Mucosa of rectum (tissue), 2 donors: Measurements from ENCODE around the gene REC114.
"Not testable (repeated sequence)": the region's sequence is repeated elsewhere in the genome, so short reads cannot be mapped to it uniquely, and the experiment has no call there.

ENCODE experiments used
- H3K27ac ChIP-seq, 2 donors: one replicate each; pipeline ENCODE4 v1.7.0; 2013; ENCODE audit warnings: inconsistent platforms in 2 of 2, low read depth in 2 of 2, low read length in 2 of 2
- H3K27me3 ChIP-seq, 2 donors: one replicate each; pipeline ENCODE4 v1.7.0; 2013; ENCODE audit warnings: low read length in 2 of 2; ENCODE audit not compliant: control insufficient read depth in 2 of 2, insufficient read depth in 2 of 2
- H3K36me3 ChIP-seq, 2 donors: one replicate each; pipeline ENCODE4 v1.7.0; 2013; ENCODE audit warnings: low read length in 2 of 2; ENCODE audit not compliant: control insufficient read depth in 2 of 2, insufficient read depth in 2 of 2
- H3K4me1 ChIP-seq, 2 donors: one replicate each; pipeline ENCODE4 v1.7.0; 2013; ENCODE audit warnings: low read length in 2 of 2, mild to moderate bottlenecking in 1 of 2; ENCODE audit not compliant: control insufficient read depth in 2 of 2, insufficient read depth in 2 of 2
- H3K4me3 ChIP-seq, 2 donors: one replicate each; pipeline ENCODE4 v1.7.0; 2013; ENCODE audit warnings: low read length in 2 of 2
- H3K9ac ChIP-seq, 2 donors: one replicate each; pipeline ENCODE4 v1.7.0; 2013; ENCODE audit warnings: low read length in 2 of 2, low read depth in 1 of 2, mild to moderate bottlenecking in 1 of 2
- H3K9me3 ChIP-seq, 2 donors: one replicate each; pipeline ENCODE4 v1.7.0; 2013; ENCODE audit warnings: low read length in 2 of 2; ENCODE audit not compliant: control insufficient read depth in 2 of 2
- donor health status: healthy.
- donor health status: Normal muscosa, but diverticular disease.

REC114 gene

GRCh38 chr15:73571346-73571745 is 128.4 kb downstream of the REC114 start:
- Histone ChIP-seq H3K36me3 (peaks cover 50 to 65% of the 10 kb centered on the region in 2 donors), H3K27me3 (no peaks in the 10 kb centered on the region), H3K4me1 (peaks cover 16 to 39% of the 10 kb centered on the region in 2 donors), H3K9me3 (no peaks in the 10 kb centered on the region), H3K9ac (no peak overlapping the region), H3K4me3 (no peak overlapping the region), H3K27ac (peak overlapping the region in 1 of 2 donors; percentile 52)

- Histone ChIP-seq H3K4me3 (no peak overlapping the region), H3K9me3 (no peaks in the 10 kb centered on the region), H3K36me3 (peaks cover 46 to 65% of the 10 kb centered on the region in 2 donors), H3K4me1 (peaks cover 16 to 42% of the 10 kb centered on the region in 2 donors), H3K27ac (peak overlapping the region; percentile 76 to 77), H3K9ac (no peak overlapping the region), H3K27me3 (no peaks in the 10 kb centered on the region)
Observed at GRCh38 chr15:73572296-73572695, 129.3 kb downstream of the REC114 start.

DNA sequence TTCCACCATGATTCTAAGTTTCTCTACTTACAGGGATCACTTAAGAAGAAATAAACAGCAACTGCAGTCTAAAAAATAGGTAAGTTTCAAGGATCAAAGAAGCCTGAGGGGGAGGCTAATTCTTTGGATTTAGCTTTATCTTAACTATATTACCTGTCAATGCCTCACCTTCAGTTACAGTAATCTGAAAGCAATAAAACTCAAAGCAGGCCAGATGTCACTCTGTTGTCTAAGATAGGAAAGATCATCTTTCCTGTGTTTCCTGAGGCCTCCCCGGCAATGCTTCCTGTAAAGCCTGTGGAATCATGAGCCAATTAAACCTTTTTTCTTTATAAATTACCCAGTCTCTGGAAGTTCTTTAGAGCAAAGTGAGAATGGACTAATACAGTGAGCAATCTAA is 130.1 kb downstream of the REC114 start:
- Histone ChIP-seq H3K9me3 (no peaks in the 10 kb centered on the region), H3K27ac (peak overlapping the region; percentile 76 to 77), H3K27me3 (no peaks in the 10 kb centered on the region), H3K9ac (peak overlapping the region in 1 of 2 donors; percentile 9), H3K4me3 (peak overlapping the region in 1 of 2 donors; percentile 14), H3K36me3 (peaks cover 41 to 57% of the 10 kb centered on the region in 2 donors), H3K4me1 (peaks cover 16 to 49% of the 10 kb centered on the region in 2 donors)

- Histone ChIP-seq H3K9ac (peak overlapping the region in 1 of 2 donors; percentile 9), H3K9me3 (no peaks in the 10 kb centered on the region), H3K27ac (peak overlapping the region; percentile 76 to 77), H3K4me1 (peaks cover 16 to 53% of the 10 kb centered on the region in 2 donors), H3K27me3 (no peaks in the 10 kb centered on the region), H3K36me3 (peaks cover 38 to 52% of the 10 kb centered on the region in 2 donors), H3K4me3 (peak overlapping the region in 1 of 2 donors; percentile 14)
Observed at GRCh38 chr15:73573572-73573971, 130.6 kb downstream of the REC114 start.

GRCh38 chr15:73575636-73576247 is 132.8 kb downstream of the REC114 start:
- H3K4me3 ChIP-seq, result no peak overlapping the region
- no peak overlapping the region for H3K27ac ChIP-seq
- no peaks in the 10 kb centered on the region for H3K9me3 ChIP-seq
- no peaks in the 10 kb centered on the region for H3K27me3 ChIP-seq
- peaks cover 16 to 53% of the 10 kb centered on the region in 2 donors for H3K4me1 ChIP-seq
- H3K9ac ChIP-seq, result no peak overlapping the region
- H3K36me3 ChIP-seq, result peaks cover 20 to 38% of the 10 kb centered on the region in 2 donors

DNA sequence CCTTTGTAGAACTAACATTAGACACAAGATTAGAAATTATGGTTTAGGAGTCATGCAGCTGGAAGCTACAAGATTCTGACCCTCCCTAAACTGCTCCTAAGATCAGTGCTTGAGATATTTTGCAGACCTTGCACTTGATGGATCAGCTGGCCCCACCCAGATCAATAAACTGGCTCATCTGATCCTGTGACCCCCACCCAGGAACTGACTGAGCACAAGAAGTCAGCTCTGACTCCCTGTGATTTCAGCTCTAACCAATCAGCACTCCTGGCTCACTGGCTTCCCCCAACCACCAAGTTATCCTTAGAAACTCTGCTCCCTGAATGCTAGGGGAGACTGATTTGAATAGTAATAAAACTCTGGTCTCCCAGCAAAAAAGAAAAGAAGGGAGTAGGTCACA is 134.6 kb downstream of the REC114 start:
- not testable (repeated sequence) for H3K9me3 ChIP-seq, H3K27me3 ChIP-seq, H3K4me3 ChIP-seq, H3K9ac ChIP-seq
- Histone ChIP-seq H3K36me3 (peaks cover 26 to 40% of the 10 kb centered on the region in 2 donors), H3K4me1 (peaks cover 13 to 37% of the 10 kb centered on the region in 2 donors), H3K27ac (peak overlapping the region; percentile 39 to 86)

GRCh38 chr15:73578026-73578425 is 135.1 kb downstream of the REC114 start:
- H3K9ac ChIP-seq, result peak overlapping the region in 1 of 2 donors; percentile 36
- peaks cover 9 to 32% of the 10 kb centered on the region in 2 donors for H3K4me1 ChIP-seq
- no peak overlapping the region for H3K4me3 ChIP-seq
- H3K27me3 ChIP-seq, result no peaks in the 10 kb centered on the region
- H3K27ac ChIP-seq, result peak overlapping the region; percentile 39 to 86
- no peaks in the 10 kb centered on the region for H3K9me3 ChIP-seq
- peaks cover 30 to 41% of the 10 kb centered on the region in 2 donors for H3K36me3 ChIP-seq

GRCh38 chr15:73582851-73583379 is 140.0 kb downstream of the REC114 start:
- peaks cover 0 to 5% of the 10 kb centered on the region in 2 donors for H3K4me1 ChIP-seq
- no peak overlapping the region for H3K27ac ChIP-seq
- H3K36me3 ChIP-seq, result peaks cover 52 to 57% of the 10 kb centered on the region in 2 donors
- no peaks in the 10 kb centered on the region for H3K27me3 ChIP-seq
- H3K4me3 ChIP-seq, result no peak overlapping the region
- no peaks in the 10 kb centered on the region for H3K9me3 ChIP-seq
- no peak overlapping the region for H3K9ac ChIP-seq

DNA sequence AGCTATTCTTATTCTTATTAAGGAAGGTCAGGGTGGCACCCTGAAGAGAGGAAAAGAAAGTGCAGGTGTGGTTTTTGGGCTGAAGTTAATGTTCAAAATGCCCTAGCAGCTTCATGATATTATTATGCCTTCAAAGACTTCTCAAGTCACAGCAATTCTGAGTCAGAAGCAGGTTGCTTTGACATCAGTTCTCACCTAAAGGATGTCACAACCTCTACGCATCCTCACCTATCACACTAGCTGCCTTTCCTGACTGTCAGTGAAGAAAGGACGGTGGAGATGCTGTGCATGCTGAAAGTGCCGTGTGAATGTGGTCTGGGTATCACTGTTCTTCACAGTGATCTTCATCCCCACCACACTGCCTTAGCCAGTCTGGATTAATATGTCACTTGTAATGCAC is 140.6 kb downstream of the REC114 start:
- H3K9me3 ChIP-seq, result no peaks in the 10 kb centered on the region

GRCh38 chr15:73584699-73585420 is 141.9 kb downstream of the REC114 start:
- H3K36me3 ChIP-seq, result peaks cover 54 to 66% of the 10 kb centered on the region in 2 donors
- no peak overlapping the region for H3K4me3 ChIP-seq
- H3K4me1 ChIP-seq, result no peaks in the 10 kb centered on the region
- no peaks in the 10 kb centered on the region for H3K9me3 ChIP-seq
- H3K27ac ChIP-seq, result no peak overlapping the region
- H3K9ac ChIP-seq, result no peak overlapping the region
- no peaks in the 10 kb centered on the region for H3K27me3 ChIP-seq

More for the DNA sequence above, 140.6 kb downstream of the REC114 start:
- H3K27me3 ChIP-seq, result no peaks in the 10 kb centered on the region
- H3K4me3 ChIP-seq, result no peak overlapping the region
- no peak overlapping the region for H3K27ac ChIP-seq
- no peaks in the 10 kb centered on the region for H3K4me1 ChIP-seq
- peaks cover 51 to 60% of the 10 kb centered on the region in 2 donors for H3K36me3 ChIP-seq
- H3K9ac ChIP-seq, result no peak overlapping the region
